Trophoblast cell (in vitro differentiated cells and primary cell): ENCODE measurements around the gene PCDHB3.
"Not testable (repeated sequence)": the region's sequence is repeated elsewhere in the genome, so short reads cannot be mapped to it uniquely, and the experiment has no call there.

Experiments
- DNase-seq, 2 donors: peaks; one replicate each; pipeline ENCODE4 v3.0.0-alpha.2; 2016
- H2AFZ ChIP-seq: 2 replicates; pipeline ENCODE4 v1.6.1; 2013; ENCODE audit warnings: low read length, moderate library complexity, mild to moderate bottlenecking; ENCODE audit not compliant: insufficient read depth, poor library complexity
- H2AK5ac ChIP-seq: 2 replicates; pipeline ENCODE4 v1.6.1; 2013; ENCODE audit warnings: mild to moderate bottlenecking, low read length
- H2BK120ac ChIP-seq: 2 replicates; pipeline ENCODE4 v1.6.1; 2013; ENCODE audit warnings: low read length, mild to moderate bottlenecking, moderate library complexity; ENCODE audit not compliant: insufficient read depth, poor library complexity
- H2BK12ac ChIP-seq: 2 replicates; pipeline ENCODE4 v1.6.1; 2013; ENCODE audit warnings: mild to moderate bottlenecking, low read length, moderate library complexity
- H2BK5ac ChIP-seq: 2 replicates; pipeline ENCODE4 v1.6.1; 2013; ENCODE audit warnings: low read length, low read depth, moderate library complexity, mild to moderate bottlenecking; ENCODE audit not compliant: poor library complexity
- H3K14ac ChIP-seq: 2 replicates; pipeline ENCODE4 v1.6.1; 2013; ENCODE audit warnings: mild to moderate bottlenecking, low read length
- H3K18ac ChIP-seq: 2 replicates; pipeline ENCODE4 v1.6.1; 2013; ENCODE audit warnings: mild to moderate bottlenecking, low read length
- H3K23ac ChIP-seq: 2 replicates; pipeline ENCODE4 v1.6.1; 2013; ENCODE audit warnings: low read length
- H3K27ac ChIP-seq: 2 replicates; pipeline ENCODE4 v1.5.1; 2013; ENCODE audit warnings: low read depth, mild to moderate bottlenecking, inconsistent platforms, low read length, moderate library complexity
- H3K27me3 ChIP-seq: 2 replicates; pipeline ENCODE4 v1.6.1; 2013; ENCODE audit warnings: inconsistent platforms, mild to moderate bottlenecking, low read length, moderate library complexity; ENCODE audit not compliant: insufficient read depth
- H3K36me3 ChIP-seq, 2 experiments: 1 replicate in 1 of 2; 2 replicates in 1 of 2; pipeline ENCODE4 v1.6.1; 2013; ENCODE audit warnings: low read length in 2 of 2, mild to moderate bottlenecking in 2 of 2, moderate library complexity in 1 of 2; ENCODE audit not compliant: insufficient read depth in 2 of 2, control insufficient read depth in 1 of 2
- H3K4ac ChIP-seq: 2 replicates; pipeline ENCODE4 v1.6.1; 2013; ENCODE audit warnings: low read depth, mild to moderate bottlenecking, low read length, moderate library complexity
- H3K4me1 ChIP-seq, 2 experiments: 1 replicate in 1 of 2; 2 replicates in 1 of 2; pipeline ENCODE4 v1.6.1; 2013; ENCODE audit warnings: low read length in 2 of 2, mild to moderate bottlenecking in 2 of 2, moderate library complexity in 1 of 2; ENCODE audit not compliant: insufficient read depth in 2 of 2, control insufficient read depth in 1 of 2
- H3K4me2 ChIP-seq: 2 replicates; pipeline ENCODE4 v1.6.1; 2013; ENCODE audit warnings: inconsistent platforms, mild to moderate bottlenecking, low read length, moderate library complexity
- H3K4me3 ChIP-seq: 2 replicates; pipeline ENCODE4 v1.5.1; 2013; ENCODE audit warnings: mild to moderate bottlenecking, low read depth, low read length, inconsistent platforms
- H3K79me1 ChIP-seq: one replicate; pipeline ENCODE4 v1.6.1; 2013; ENCODE audit warnings: low read length
- H3K79me2 ChIP-seq: 2 replicates; pipeline ENCODE4 v1.6.1; 2013; ENCODE audit warnings: low read length, mild to moderate bottlenecking; ENCODE audit not compliant: control insufficient read depth, insufficient read depth, poor library complexity
- H3K9ac ChIP-seq: 2 replicates; pipeline ENCODE4 v1.6.1; 2013; ENCODE audit warnings: mild to moderate bottlenecking, low read length
- H3K9me3 ChIP-seq: 2 replicates; pipeline ENCODE4 v1.6.1; 2013; ENCODE audit warnings: low read depth, mild to moderate bottlenecking, control low read depth, inconsistent platforms, low read length; ENCODE audit not compliant: insufficient read depth
- H4K12ac ChIP-seq: 2 replicates; pipeline ENCODE4 v1.6.1; 2013; ENCODE audit warnings: low read depth, mild to moderate bottlenecking, low read length, moderate library complexity
- H4K8ac ChIP-seq: 2 replicates; pipeline ENCODE4 v1.6.1; 2013; ENCODE audit warnings: low read depth, mild to moderate bottlenecking, low read length, moderate library complexity
- H4K91ac ChIP-seq: one replicate; pipeline ENCODE4 v1.6.1; 2013; ENCODE audit warnings: low read depth, mild to moderate bottlenecking, low read length, moderate library complexity
- WGBS: extraction: QIAGEN DNeasy Blood & Tissue Kit; methylation state at CpG from one replicate; pipeline ENCODE4 v1.1.7; 2013; ENCODE audit warnings: missing lambda C conversion rate; ENCODE audit not compliant: insufficient read length, insufficient coverage; ENCODE audit errors: extremely low coverage; 5-methylcytosine and 5-hydroxymethylcytosine counted together

PCDHB3 gene

GRCh38 chr5:141096181-141096580 lies 4.1 kb upstream of the PCDHB3 start:
- WGBS: no CpG with 5 or more reads among the region's 46 CpGs
- not testable (repeated sequence) for H3K4me2 ChIP-seq, H2BK12ac ChIP-seq

GRCh38 chr5:141096586-141096985 lies 3.7 kb upstream of the PCDHB3 start:
- not testable (repeated sequence) for H3K4ac ChIP-seq, H3K4me3 ChIP-seq, H2BK12ac ChIP-seq, H3K27ac ChIP-seq, H2AFZ ChIP-seq, H3K79me1 ChIP-seq, H3K9me3 ChIP-seq, H3K36me3 ChIP-seq, H2BK120ac ChIP-seq, H3K14ac ChIP-seq, H2AK5ac ChIP-seq, H3K79me2 ChIP-seq, H4K8ac ChIP-seq, H3K4me1 ChIP-seq, H4K12ac ChIP-seq, H4K91ac ChIP-seq, H3K9ac ChIP-seq, DNase-seq, H3K27me3 ChIP-seq, H2BK5ac ChIP-seq, H3K18ac ChIP-seq, H3K23ac ChIP-seq, H3K4me2 ChIP-seq
- WGBS: no CpG with 5 or more reads among the region's 38 CpGs

More at GRCh38 chr5:141096181-141096580, 4.1 kb upstream of the PCDHB3 start:
- H2AK5ac ChIP-seq, DNase-seq, H3K9me3 ChIP-seq, H3K14ac ChIP-seq, H2BK120ac ChIP-seq, H3K23ac ChIP-seq, H3K79me2 ChIP-seq, H2BK5ac ChIP-seq, H3K79me1 ChIP-seq, H2AFZ ChIP-seq, H3K4me1 ChIP-seq, H3K18ac ChIP-seq, H4K8ac ChIP-seq, H3K36me3 ChIP-seq, H3K4me3 ChIP-seq, H4K91ac ChIP-seq, H4K12ac ChIP-seq, H3K27ac ChIP-seq, H3K4ac ChIP-seq, H3K9ac ChIP-seq, H3K27me3 ChIP-seq: not testable (repeated sequence)

GRCh38 chr5:141101059-141101458 lies 786 bp downstream of the PCDHB3 start:
- no peaks in the 10 kb centered on the region for H3K27me3 ChIP-seq
- H3K79me2 ChIP-seq: no peaks in the 10 kb centered on the region
- H3K18ac ChIP-seq: no peak overlapping the region
- no peak overlapping the region for H2BK12ac ChIP-seq
- peaks cover 7% of the 10 kb centered on the region for H3K9me3 ChIP-seq
- no peak overlapping the region for H4K12ac ChIP-seq
- H3K27ac ChIP-seq: no peak overlapping the region
- H4K8ac ChIP-seq: no peak overlapping the region
- H3K14ac ChIP-seq: no peak overlapping the region
- H2AK5ac ChIP-seq: no peak overlapping the region
- no peak overlapping the region for H2BK5ac ChIP-seq
- no peak overlapping the region for H2BK120ac ChIP-seq
- H3K4ac ChIP-seq: no peak overlapping the region
- H3K4me1 ChIP-seq: no peaks in the 10 kb centered on the region
- no peak overlapping the region for H3K4me3 ChIP-seq
- no peak overlapping the region for H3K23ac ChIP-seq
- no peak overlapping the region for H3K9ac ChIP-seq
- peaks cover 10 to 12% of the 10 kb centered on the region in 2 experiments for H3K36me3 ChIP-seq
- WGBS: no CpG with 5 or more reads among the region's 20 CpGs
- no peak overlapping the region for H3K4me2 ChIP-seq
- no peak for DNase-seq
- no peaks in the 10 kb centered on the region for H3K79me1 ChIP-seq
- H4K91ac ChIP-seq: no peak overlapping the region
- no peak overlapping the region for H2AFZ ChIP-seq

- not testable (repeated sequence) for H3K9ac ChIP-seq, H4K8ac ChIP-seq, H2BK5ac ChIP-seq, H3K79me2 ChIP-seq, H3K27ac ChIP-seq, H3K4ac ChIP-seq, H3K27me3 ChIP-seq, H3K14ac ChIP-seq, H3K23ac ChIP-seq, H3K4me3 ChIP-seq, H2AFZ ChIP-seq, H4K91ac ChIP-seq, H3K9me3 ChIP-seq, H2BK120ac ChIP-seq, H3K4me1 ChIP-seq, DNase-seq, H3K79me1 ChIP-seq, H3K4me2 ChIP-seq, H3K18ac ChIP-seq, H2AK5ac ChIP-seq, H4K12ac ChIP-seq, H3K36me3 ChIP-seq, H2BK12ac ChIP-seq
- WGBS: no CpG with 5 or more reads among the region's 39 CpGs
Measured at GRCh38 chr5:141102070-141102469, 1.8 kb downstream of the PCDHB3 start.
